ENCODE results near the gene TMEM140.

DNA sequence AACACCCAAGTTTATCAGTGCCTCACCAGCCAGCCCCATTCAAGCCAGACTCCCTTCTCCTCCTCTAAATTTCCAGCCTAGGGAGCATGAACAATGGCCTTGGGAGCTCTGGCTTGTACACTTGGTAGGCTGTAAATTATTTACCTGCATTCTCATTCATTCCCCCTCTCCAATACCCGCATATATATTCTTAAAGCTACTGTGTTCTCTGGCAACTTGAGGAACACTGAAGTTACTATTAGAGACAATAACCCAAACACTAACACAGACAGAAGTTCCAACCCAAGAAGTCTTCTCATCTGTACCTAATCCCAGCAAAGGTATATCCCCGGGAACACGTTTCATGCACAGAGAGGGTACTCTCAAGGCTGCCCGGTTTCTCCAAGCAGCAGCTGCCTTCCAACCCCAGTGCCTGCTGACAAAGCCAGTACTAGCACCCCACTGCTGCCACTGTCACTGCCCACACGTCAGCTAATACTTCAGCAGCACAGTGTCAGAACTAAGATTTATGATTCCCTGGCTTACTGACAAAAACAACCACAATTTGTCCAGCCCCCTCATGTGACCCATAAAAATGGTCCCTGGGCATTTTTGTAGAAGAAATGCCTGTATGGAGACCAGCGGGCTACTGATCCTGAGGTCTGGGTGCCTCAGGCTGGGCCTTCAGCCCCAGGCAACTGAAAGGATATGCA lies 60.4 kb downstream of the TMEM140 start:
- no peak for TF ChIP-seq CTCF (IDR thresholded peaks at IDR 0.05; ENCODE audit: poor library complexity)
- no peak for TF ChIP-seq EZH2 (IDR thresholded peaks at IDR 0.05; ENCODE audit: borderline replicate concordance)
- no peak for TF ChIP-seq EZH2phosphoT487 (IDR thresholded peaks at IDR 0.05; ENCODE audit: low read depth, severe bottlenecking, unreplicated experiment)

Measured in hepatocyte (in vitro differentiated cells).